Endothelial cell (in vitro differentiated cells): ENCODE results near the gene ZNF593. TPM values are rescaled to one million over a fixed set of nuclear protein-coding genes. Genes with fewer than 3 reads are reported as not detected.

Experiments used
- DNase-seq: peaks from one replicate; pipeline ENCODE4 v3.0.0; 2021; ENCODE audit warnings: low spot score
- H3K27ac Mint-ChIP-seq: one replicate; pipeline ENCODE4 v1.8.0; 2021; ENCODE audit warnings: mixed read lengths, inconsistent platforms; ENCODE audit not compliant: unreplicated experiment
- H3K27me3 Mint-ChIP-seq: one replicate; pipeline ENCODE4 v1.8.0; 2021; ENCODE audit warnings: mild to moderate bottlenecking, moderate library complexity, mixed read lengths, inconsistent platforms; ENCODE audit not compliant: unreplicated experiment
- H3K36me3 Mint-ChIP-seq: one replicate; pipeline ENCODE4 v1.8.0; 2021; ENCODE audit warnings: mild to moderate bottlenecking, low read depth, mixed read lengths, inconsistent platforms; ENCODE audit not compliant: unreplicated experiment
- H3K4me1 Mint-ChIP-seq: one replicate; pipeline ENCODE4 v1.8.0; 2021; ENCODE audit warnings: mild to moderate bottlenecking, mixed read lengths, inconsistent platforms; ENCODE audit not compliant: unreplicated experiment
- H3K4me3 Mint-ChIP-seq: one replicate; pipeline ENCODE4 v1.8.0; 2021; ENCODE audit warnings: mild to moderate bottlenecking, mixed read lengths, inconsistent platforms; ENCODE audit not compliant: unreplicated experiment
- H3K9me3 Mint-ChIP-seq: one replicate; pipeline ENCODE4 v1.8.0; 2021; ENCODE audit warnings: mixed read lengths, inconsistent platforms; ENCODE audit not compliant: unreplicated experiment
- total RNA-seq: library from RNA; stranded (reverse); fragmentation: NEBNext Ultra II Directional; extraction: Animal tissue kit (Norgen Biotek cat#: 25700); gene quantifications from one replicate; pipeline ENCODE4 v1.2.1, GENCODE V29; 2021; ENCODE audit not compliant: unreplicated experiment
- TF ChIP-seq, protein P1 (sequence below): fragments of 200-600 bp; sonication (generic); IDR thresholded peaks from one replicate; pipeline ENCODE4 v1.5.0; 2021; ENCODE audit warnings: antibody characterized with exemption; ENCODE audit not compliant: unreplicated experiment

Gene ZNF593
- total RNA-seq, 1 donor from 2014 or later, result 17.9 TPM

DNA sequence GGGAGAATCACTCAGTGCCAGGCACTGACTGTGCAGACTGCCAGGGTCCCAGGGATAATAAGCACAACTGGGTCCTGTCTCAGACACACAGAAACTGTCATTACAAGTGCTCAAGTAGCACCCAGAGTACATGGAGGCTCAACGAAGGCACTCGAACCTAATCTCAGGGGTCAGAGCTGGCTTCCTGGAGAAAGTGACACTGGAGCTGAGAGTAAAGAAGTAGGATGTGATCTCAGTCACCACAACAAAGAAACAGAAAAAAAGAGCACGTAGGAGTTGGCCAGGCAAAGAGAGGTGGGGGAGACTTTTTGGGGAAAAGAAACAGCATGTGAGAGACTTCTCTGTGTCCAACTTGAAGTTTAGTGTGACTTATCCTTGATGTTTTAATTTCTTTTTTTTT, 22.0 kb downstream of the ZNF593 start:
- H3K27ac Mint-ChIP-seq, result no peak overlapping the region
- TF ChIP-seq, protein P1, sequence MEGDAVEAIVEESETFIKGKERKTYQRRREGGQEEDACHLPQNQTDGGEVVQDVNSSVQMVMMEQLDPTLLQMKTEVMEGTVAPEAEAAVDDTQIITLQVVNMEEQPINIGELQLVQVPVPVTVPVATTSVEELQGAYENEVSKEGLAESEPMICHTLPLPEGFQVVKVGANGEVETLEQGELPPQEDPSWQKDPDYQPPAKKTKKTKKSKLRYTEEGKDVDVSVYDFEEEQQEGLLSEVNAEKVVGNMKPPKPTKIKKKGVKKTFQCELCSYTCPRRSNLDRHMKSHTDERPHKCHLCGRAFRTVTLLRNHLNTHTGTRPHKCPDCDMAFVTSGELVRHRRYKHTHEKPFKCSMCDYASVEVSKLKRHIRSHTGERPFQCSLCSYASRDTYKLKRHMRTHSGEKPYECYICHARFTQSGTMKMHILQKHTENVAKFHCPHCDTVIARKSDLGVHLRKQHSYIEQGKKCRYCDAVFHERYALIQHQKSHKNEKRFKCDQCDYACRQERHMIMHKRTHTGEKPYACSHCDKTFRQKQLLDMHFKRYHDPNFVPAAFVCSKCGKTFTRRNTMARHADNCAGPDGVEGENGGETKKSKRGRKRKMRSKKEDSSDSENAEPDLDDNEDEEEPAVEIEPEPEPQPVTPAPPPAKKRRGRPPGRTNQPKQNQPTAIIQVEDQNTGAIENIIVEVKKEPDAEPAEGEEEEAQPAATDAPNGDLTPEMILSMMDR, result no peak

GRCh38 chr1:26195805-26196204, 26.1 kb downstream of the ZNF593 start:
- TF ChIP-seq, protein P1, result no peak
- no peaks in the 10 kb centered on the region for H3K36me3 Mint-ChIP-seq
- H3K4me3 Mint-ChIP-seq, result no peak overlapping the region
- no peaks in the 10 kb centered on the region for H3K4me1 Mint-ChIP-seq
- no peaks in the 10 kb centered on the region for H3K9me3 Mint-ChIP-seq
- H3K27me3 Mint-ChIP-seq, result peaks cover 3% of the 10 kb centered on the region
- H3K27ac Mint-ChIP-seq, result no peak overlapping the region
- DNase-seq, result no peak

More for the DNA sequence above, 22.0 kb downstream of the ZNF593 start:
- no peak for DNase-seq
- H3K4me3 Mint-ChIP-seq, result no peak overlapping the region
- H3K27me3 Mint-ChIP-seq, result no peaks in the 10 kb centered on the region
- no peaks in the 10 kb centered on the region for H3K9me3 Mint-ChIP-seq
- H3K4me1 Mint-ChIP-seq, result no peaks in the 10 kb centered on the region
- peaks cover 5% of the 10 kb centered on the region for H3K36me3 Mint-ChIP-seq

DNA sequence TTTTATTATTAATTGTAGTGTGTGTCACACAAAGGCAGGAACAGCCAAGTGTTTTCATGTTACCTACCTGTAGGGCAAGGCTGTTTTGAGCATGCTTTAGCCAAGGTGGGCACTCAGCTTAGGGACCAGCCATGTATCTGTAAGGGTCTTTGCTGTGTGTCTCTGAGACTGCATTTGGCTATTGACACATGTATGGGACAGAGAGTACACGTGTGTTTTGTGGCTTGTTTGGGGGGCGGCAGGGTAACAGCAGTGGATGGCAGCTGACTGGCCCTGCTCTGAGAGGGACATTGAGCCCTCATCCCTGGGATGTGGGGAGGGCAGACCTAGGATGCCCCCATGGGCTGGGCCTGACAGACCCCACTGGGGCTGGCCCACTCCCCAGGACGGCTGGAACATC, 27.6 kb downstream of the ZNF593 start:
- Mint-ChIP-seq H3K9me3 (no peaks in the 10 kb centered on the region), H3K27ac (no peak overlapping the region), H3K4me1 (no peaks in the 10 kb centered on the region), H3K27me3 (peaks cover 3% of the 10 kb centered on the region), H3K36me3 (no peaks in the 10 kb centered on the region), H3K4me3 (no peak overlapping the region)
- TF ChIP-seq, protein P1, result no peak
- DNase-seq, result no peak

DNA sequence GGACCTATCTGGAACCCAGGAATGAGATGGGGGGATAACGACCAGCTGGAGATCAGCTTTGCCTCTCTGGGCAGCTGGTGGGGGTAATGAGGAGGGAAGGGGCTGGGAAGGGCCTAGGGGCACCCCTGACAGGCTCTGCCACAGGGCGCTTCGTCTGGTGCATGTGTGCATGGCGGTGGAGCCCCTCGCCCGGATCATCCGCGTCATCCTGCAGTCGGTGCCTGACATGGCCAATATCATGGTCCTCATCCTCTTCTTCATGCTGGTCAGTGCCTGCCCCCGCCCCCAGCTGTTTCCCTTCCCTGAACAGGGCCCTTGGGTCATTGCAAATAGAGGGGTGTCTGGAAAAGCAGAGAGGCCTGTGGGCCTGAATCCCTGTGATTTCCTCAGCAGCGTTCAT, 28.1 kb downstream of the ZNF593 start:
- TF ChIP-seq, protein P1, result no peak
- no peak for DNase-seq
- Mint-ChIP-seq H3K36me3 (no peaks in the 10 kb centered on the region), H3K27me3 (peaks cover 3% of the 10 kb centered on the region), H3K4me1 (no peaks in the 10 kb centered on the region), H3K4me3 (no peak overlapping the region), H3K9me3 (no peaks in the 10 kb centered on the region), H3K27ac (no peak overlapping the region)

DNA sequence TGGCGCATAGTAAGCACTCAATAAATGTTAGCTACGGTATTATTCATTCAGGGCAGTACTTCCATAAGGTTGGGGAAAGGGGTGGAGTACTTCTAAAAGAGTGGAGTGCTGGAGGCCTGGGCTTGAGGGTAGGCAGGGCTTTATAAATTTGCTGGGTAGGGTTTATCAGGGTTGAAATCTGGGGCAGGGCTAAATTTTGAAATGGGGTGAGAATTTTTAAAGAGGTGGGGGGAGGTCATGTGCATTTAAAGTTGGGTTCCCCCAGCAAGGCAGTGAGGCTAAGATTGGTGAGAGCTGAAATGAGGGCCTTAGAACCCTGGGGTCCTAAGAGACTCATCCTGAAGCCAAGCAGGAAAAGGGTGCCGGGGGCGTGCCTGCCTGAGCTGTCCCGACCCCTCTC, 30.7 kb downstream of the ZNF593 start:
- Mint-ChIP-seq H3K27me3 (peaks cover 3% of the 10 kb centered on the region), H3K36me3 (no peaks in the 10 kb centered on the region), H3K4me3 (no peak overlapping the region), H3K27ac (no peak overlapping the region), H3K4me1 (peaks cover 3% of the 10 kb centered on the region), H3K9me3 (no peaks in the 10 kb centered on the region)
- no peak for DNase-seq
- TF ChIP-seq, protein P1, result no peak
